Adrenal gland (tissue), 5 donors: ENCODE data around the gene ALDH7A1.

ENCODE experiments used
- CTCF ChIP-seq, 6 experiments: fragments of 450-650 bp in 4 of 6; fragments of 200-600 bp in 2 of 6; sonication (generic) in 1 of 6; IDR thresholded peaks; 1 replicate in 5 of 6; 2 replicates in 1 of 6; pipeline versions ENCODE4 v1.5.1 to v1.8.0; 2016 to 2021; ENCODE audit warnings: antibody characterized with exemption in 6 of 6, mild to moderate bottlenecking in 2 of 6, moderate library complexity in 1 of 6
- POLR2A ChIP-seq, 2 donors: fragments of 450-650 bp; IDR thresholded peaks; one replicate each; pipeline ENCODE4 v1.6.1; 2017; ENCODE audit warnings: antibody characterized with exemption in 2 of 2, mild to moderate bottlenecking in 2 of 2, moderate library complexity in 1 of 2
- donor health status: DM: no; HTN: no; CAD: no.

- TF ChIP-seq POLR2A (IDR thresholded peaks at IDR 0.05) = no peak
- no peak for TF ChIP-seq CTCF (IDR thresholded peaks at IDR 0.05)
These were observed 42.4 kb downstream of the ALDH7A1 start for GRCh38 chr5:126552614-126553013.
